Caco-2 (cell line): ENCODE results near the gene KIF26B. TPM values are rescaled to one million over a fixed set of nuclear protein-coding genes. Genes with fewer than 3 reads are reported as not detected.

Experiments used
- BruUV-seq: library from RNA; stranded (reverse); fragments of 400-500 nt; replicated peaks from 2 replicates; lab custom pipeline; 2021; lab: Mats Ljungman, UMichigan
- CTCF ChIA-PET: fragments of 300-600 bp; sonication (Branson Sonifier 250); formaldehyde crosslinking; loops from one replicate; lab custom pipeline; 2022; ENCODE audit warnings: antibody characterized with exemption; lab: Charles Lee
- POLR2A ChIA-PET: fragments of 300-600 bp; sonication (Branson Sonifier 250); formaldehyde crosslinking; loops from one replicate; lab custom pipeline; 2022; ENCODE audit warnings: antibody characterized with exemption; lab: Charles Lee
- DNase-seq, 2 experiments: peaks; one replicate each; pipeline versions ENCODE4 v3.0.0 to v3.0.0-alpha.2; 2020 to 2022
- H3K27me3 ChIP-seq: replicated peaks from 2 replicates; pipeline ENCODE4 v1.6.0; 2011; ENCODE audit warnings: low read length; ENCODE audit not compliant: control insufficient read depth, insufficient read depth
- H3K36me3 ChIP-seq: 2 replicates; pipeline ENCODE4 v1.5.1; 2011; ENCODE audit warnings: low read length; ENCODE audit not compliant: control insufficient read depth, insufficient read depth
- H3K4me1 ChIP-seq: fragments of 250-450 bp; sonication (Bioruptor Pico); 2 replicates; pipeline ENCODE4 v1.5.1; 2020; ENCODE audit warnings: mild to moderate bottlenecking
- H3K4me3 ChIP-seq: 2 replicates; pipeline ENCODE4 v1.5.1; 2011; ENCODE audit warnings: low read depth, mild to moderate bottlenecking, control low read depth, low read length
- H3K9me3 ChIP-seq: fragments of 250-450 bp; sonication (Bioruptor Pico); 2 replicates; pipeline ENCODE4 v1.5.1; 2020; ENCODE audit warnings: mild to moderate bottlenecking, moderate library complexity
- H3K27ac Mint-ChIP-seq: one replicate; pipeline ENCODE4 v1.8.0; 2022; ENCODE audit warnings: mixed read lengths; ENCODE audit not compliant: unreplicated experiment
- H3K27me3 Mint-ChIP-seq: one replicate; pipeline ENCODE4 v1.8.0; 2022; ENCODE audit warnings: mixed read lengths; ENCODE audit not compliant: insufficient read depth, unreplicated experiment
- H3K36me3 Mint-ChIP-seq: one replicate; pipeline ENCODE4 v1.8.0; 2022; ENCODE audit warnings: mild to moderate bottlenecking, mixed read lengths; ENCODE audit not compliant: insufficient read depth, unreplicated experiment
- H3K4me1 Mint-ChIP-seq: one replicate; pipeline ENCODE4 v1.8.0; 2022; ENCODE audit warnings: low read depth, mixed read lengths; ENCODE audit not compliant: unreplicated experiment
- H3K4me3 Mint-ChIP-seq: one replicate; pipeline ENCODE4 v1.8.0; 2022; ENCODE audit warnings: mild to moderate bottlenecking, moderate library complexity, mixed read lengths; ENCODE audit not compliant: unreplicated experiment
- H3K9me3 Mint-ChIP-seq: one replicate; pipeline ENCODE4 v1.8.0; 2022; ENCODE audit warnings: mixed read lengths; ENCODE audit not compliant: unreplicated experiment
- intact Hi-C: fragments of 100-400 bp; cut with micrococcal nuclease; formaldehyde crosslinking; loops from one replicate; pipeline ENCODE4 v1.10.0; 2022; ENCODE audit not compliant: unreplicated experiment
- total RNA-seq: library from RNA; stranded (reverse); gene quantifications from 2 replicates; pipeline ENCODE4 v1.2.3, GENCODE V29; 2022
- TF ChIP-seq, protein P1 (sequence below), 2 experiments: fragments of 200-600 bp in 1 of 2; IDR thresholded peaks; 1 replicate in 1 of 2; 2 replicates in 1 of 2; pipeline versions ENCODE4 v1.5.1 to v1.8.0; 2011 to 2022; ENCODE audit warnings: antibody characterized with exemption in 1 of 2, control low read depth in 1 of 2, inconsistent platforms in 1 of 2, low read depth in 1 of 2, low read length in 1 of 2, mild to moderate bottlenecking in 1 of 2, moderate library complexity in 1 of 2; ENCODE audit not compliant: insufficient read depth in 1 of 2, severe bottlenecking in 1 of 2, unreplicated experiment in 1 of 2

The KIF26B gene
- total RNA-seq, 1 experiment from 2014 or later, result 4.9 TPM

DNA sequence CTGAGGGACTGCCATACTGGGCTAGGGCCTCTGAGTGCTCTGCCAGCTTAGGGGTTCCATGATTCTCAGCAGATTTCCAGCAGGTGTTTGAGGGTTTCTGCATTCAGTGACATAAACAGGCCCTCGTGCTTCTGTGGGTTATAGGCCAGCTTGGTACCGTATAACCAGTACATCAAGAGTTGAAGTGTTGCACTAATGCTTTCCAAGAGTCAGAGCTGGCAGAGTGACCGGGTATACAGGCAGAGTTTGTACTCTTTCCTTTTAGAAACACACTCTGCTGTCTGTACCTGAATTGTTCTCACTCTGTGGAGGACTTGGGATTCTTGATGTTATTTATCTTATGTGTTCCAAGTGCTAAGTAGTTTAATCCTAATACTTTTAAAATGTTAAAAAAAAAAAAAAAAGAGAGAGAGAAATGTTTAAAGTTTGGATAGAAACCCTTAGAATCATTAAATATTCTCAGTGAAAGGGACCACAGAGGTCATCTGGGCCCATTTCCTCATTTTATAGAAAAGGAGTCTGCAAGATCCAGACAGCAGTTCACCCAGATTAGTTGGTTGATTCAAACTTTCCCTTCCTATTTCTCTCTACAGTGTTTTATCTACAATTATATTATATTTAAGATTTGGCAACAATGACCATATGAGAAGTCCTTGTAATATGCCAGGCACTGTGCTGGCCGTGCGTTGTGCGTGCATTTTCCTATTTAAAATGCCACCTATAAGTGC lies 325.8 kb downstream of the KIF26B start:
- Mint-ChIP-seq H3K4me1 (peaks cover 7% of the 10 kb centered on the region), H3K27me3 (no peaks in the 10 kb centered on the region), H3K4me3 (no peak overlapping the region), H3K36me3 (no peaks in the 10 kb centered on the region), H3K9me3 (no peaks in the 10 kb centered on the region), H3K27ac (no peak overlapping the region)
- no peaks in the 10 kb centered on the region for H3K27me3 ChIP-seq
- CTCF ChIA-PET, result no interaction called here
- H3K4me1 ChIP-seq, result peaks cover 8% of the 10 kb centered on the region; the same call in 1 of the 2 replicates
- no peaks in the 10 kb centered on the region for H3K36me3 ChIP-seq
- H3K4me3 ChIP-seq, result no peak overlapping the region
- no peak for DNase-seq
- intact Hi-C loops, result no loop called here
- H3K9me3 ChIP-seq, result no peaks in the 10 kb centered on the region
- no TSS peak for BruUV-seq
- POLR2A ChIA-PET, result no interaction called here
- TF ChIP-seq, protein P1, sequence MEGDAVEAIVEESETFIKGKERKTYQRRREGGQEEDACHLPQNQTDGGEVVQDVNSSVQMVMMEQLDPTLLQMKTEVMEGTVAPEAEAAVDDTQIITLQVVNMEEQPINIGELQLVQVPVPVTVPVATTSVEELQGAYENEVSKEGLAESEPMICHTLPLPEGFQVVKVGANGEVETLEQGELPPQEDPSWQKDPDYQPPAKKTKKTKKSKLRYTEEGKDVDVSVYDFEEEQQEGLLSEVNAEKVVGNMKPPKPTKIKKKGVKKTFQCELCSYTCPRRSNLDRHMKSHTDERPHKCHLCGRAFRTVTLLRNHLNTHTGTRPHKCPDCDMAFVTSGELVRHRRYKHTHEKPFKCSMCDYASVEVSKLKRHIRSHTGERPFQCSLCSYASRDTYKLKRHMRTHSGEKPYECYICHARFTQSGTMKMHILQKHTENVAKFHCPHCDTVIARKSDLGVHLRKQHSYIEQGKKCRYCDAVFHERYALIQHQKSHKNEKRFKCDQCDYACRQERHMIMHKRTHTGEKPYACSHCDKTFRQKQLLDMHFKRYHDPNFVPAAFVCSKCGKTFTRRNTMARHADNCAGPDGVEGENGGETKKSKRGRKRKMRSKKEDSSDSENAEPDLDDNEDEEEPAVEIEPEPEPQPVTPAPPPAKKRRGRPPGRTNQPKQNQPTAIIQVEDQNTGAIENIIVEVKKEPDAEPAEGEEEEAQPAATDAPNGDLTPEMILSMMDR (IDR thresholded peaks at IDR 0.05; ENCODE audit: insufficient read depth in 1 of 2, low read depth in 1 of 2, low read length in 1 of 2, severe bottlenecking in 1 of 2, unreplicated experiment in 1 of 2), result no peak

DNA sequence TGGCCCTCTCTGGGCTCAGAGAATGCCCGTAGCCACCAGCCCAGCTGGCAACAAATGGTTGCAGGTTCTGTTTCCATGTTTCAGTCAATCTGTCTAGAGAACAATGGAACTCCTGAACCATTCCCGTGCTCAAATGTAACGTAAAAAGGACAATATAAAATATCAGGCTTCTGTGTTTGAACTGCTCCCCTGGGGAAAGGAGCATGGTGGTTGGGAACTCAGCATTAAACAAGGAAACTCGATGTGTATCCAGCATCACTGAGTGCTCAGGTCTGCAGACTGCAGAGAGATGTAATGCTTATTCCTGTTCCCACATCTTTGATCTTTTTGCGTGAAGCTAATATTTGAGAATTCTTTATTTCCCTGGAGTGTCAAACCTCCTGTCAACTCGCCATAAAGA lies 326.5 kb downstream of the KIF26B start:
- Histone ChIP-seq H3K4me3 (no peak overlapping the region), H3K4me1 (peaks cover 12% of the 10 kb centered on the region; the same call in 1 of the 2 replicates), H3K27me3 (no peaks in the 10 kb centered on the region), H3K9me3 (no peaks in the 10 kb centered on the region), H3K36me3 (no peaks in the 10 kb centered on the region)
- no peak for DNase-seq
- Mint-ChIP-seq H3K27ac (no peak overlapping the region), H3K27me3 (no peaks in the 10 kb centered on the region), H3K36me3 (no peaks in the 10 kb centered on the region), H3K4me1 (peaks cover 7% of the 10 kb centered on the region), H3K4me3 (no peak overlapping the region), H3K9me3 (no peaks in the 10 kb centered on the region)
- CTCF ChIA-PET, result no interaction called here
- no TSS peak for BruUV-seq
- TF ChIP-seq, protein P1 (IDR thresholded peaks at IDR 0.05; ENCODE audit: insufficient read depth in 1 of 2, low read depth in 1 of 2, low read length in 1 of 2, severe bottlenecking in 1 of 2, unreplicated experiment in 1 of 2), result no peak
- POLR2A ChIA-PET, result no interaction called here
- intact Hi-C loops, result no loop called here

DNA sequence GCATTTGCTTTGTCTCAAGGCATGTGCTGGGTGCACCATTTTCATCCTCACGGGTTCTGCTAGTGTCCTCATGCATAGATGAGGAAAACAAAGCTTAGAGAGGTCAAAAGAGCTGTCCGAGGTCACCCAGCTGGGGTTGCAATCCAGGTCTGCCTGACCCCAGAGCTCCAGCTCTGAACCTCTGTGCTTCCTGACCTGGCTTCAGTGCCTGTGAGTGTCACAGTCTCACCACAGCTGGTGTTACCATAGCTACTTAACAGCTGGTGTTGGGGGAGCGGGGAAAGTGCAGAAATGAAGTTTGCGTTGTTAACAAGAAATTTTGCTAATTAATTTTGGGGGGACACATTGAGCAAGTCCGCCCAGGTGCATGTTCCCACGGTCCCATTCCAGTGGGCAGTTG lies 328.5 kb downstream of the KIF26B start:
- H3K9me3 ChIP-seq, result no peaks in the 10 kb centered on the region
- no peaks in the 10 kb centered on the region for H3K27me3 Mint-ChIP-seq
- TF ChIP-seq, protein P1 (IDR thresholded peaks at IDR 0.05; ENCODE audit: insufficient read depth in 1 of 2, low read depth in 1 of 2, low read length in 1 of 2, severe bottlenecking in 1 of 2, unreplicated experiment in 1 of 2), result no peak
- intact Hi-C loops, result no loop called here
- no peak overlapping the region for H3K4me3 ChIP-seq
- H3K36me3 Mint-ChIP-seq, result no peaks in the 10 kb centered on the region
- no peaks in the 10 kb centered on the region for H3K9me3 Mint-ChIP-seq
- no peaks in the 10 kb centered on the region for H3K36me3 ChIP-seq
- peaks cover 12% of the 10 kb centered on the region; the same call in 1 of the 2 replicates for H3K4me1 ChIP-seq
- H3K4me1 Mint-ChIP-seq, result peaks cover 9% of the 10 kb centered on the region
- ChIA-PET CTCF (no interaction called here), POLR2A (no interaction called here)
- BruUV-seq, result no TSS peak
- H3K4me3 Mint-ChIP-seq, result no peak overlapping the region
- DNase-seq, result no peak
- H3K27ac Mint-ChIP-seq, result no peak overlapping the region
- no peaks in the 10 kb centered on the region for H3K27me3 ChIP-seq
